ENCODE results near the gene CNIH2.

CNIH2 gene

DNA sequence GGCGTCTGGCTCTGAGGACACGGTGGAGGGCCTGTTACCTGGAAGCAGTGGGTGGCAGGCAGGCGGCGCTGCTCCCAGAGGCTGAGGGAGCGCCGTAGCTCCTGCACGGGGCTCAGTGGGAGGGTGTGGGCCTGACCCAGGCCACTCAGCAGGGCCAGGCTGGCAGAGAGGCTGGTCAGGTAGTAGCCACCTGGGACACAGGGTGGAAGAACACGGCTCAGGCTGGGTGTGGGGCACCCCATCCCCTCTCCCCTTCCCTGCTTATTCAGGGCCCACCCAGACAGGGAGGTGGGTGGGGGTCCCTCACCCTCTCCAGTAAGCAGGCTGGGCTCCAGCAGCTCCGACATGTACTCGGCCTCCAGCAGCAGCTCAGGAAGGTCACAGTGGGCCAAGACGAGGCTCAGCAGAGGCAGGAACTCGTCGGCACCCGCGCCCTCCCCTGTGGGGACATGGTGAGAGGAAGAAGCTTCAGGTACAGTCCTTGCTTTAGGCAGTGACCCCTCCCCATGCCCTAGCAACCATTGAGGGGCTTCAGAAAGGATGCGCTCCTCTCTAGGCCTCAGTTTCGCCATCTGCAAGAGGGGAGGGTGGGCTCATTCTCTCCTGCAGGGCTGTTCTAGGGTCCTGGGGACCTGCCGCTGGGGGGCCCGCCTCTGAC, 55.4 kb downstream of the CNIH2 start:
- DNase-seq, result no peak

All from activated CD8-positive, alpha-beta memory T cell treated with anti-CD3 and anti-CD28 coated beads, Interleukin-2, amount 50 U/mL, for 4 hours (primary cell).